OCI-LY1 (cell line): ENCODE data around the gene TCP11.

Experiments
- CTCF ChIP-seq: fragments of 200-600 bp; sonication (generic), shearing (Covaris generic); IDR thresholded peaks from 2 replicates; pipeline ENCODE4 v1.5.1; 2017; ENCODE audit warnings: mild to moderate bottlenecking, antibody characterized with exemption, low read length, moderate library complexity, mixed read lengths
- EZH2 ChIP-seq: fragments of 200-600 bp; sonication (generic), shearing (Covaris generic); IDR thresholded peaks from 2 replicates; pipeline ENCODE4 v1.8.0; 2017; ENCODE audit warnings: borderline replicate concordance, mixed run types, mild to moderate bottlenecking, antibody characterized with exemption, low read length, moderate library complexity, mixed read lengths

DNA sequence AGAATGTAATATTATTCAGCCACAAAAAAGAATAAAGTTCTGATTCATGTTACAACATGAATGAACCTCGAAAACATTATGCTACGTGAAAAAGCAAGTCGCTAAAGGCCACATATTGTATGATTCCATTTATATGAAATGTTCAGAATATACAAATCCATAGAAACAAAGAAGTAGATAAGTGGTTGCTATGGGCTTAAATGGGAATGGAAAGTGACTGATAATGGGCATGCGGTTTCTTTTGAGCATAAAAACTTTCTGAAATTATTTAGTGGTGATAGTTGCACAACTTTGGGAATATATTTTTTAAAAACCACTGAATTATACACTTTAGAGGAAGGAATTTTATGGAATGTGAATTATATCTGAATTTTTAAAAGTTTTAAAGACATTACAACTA lies 33.4 kb upstream of the TCP11 start:
- no peak for TF ChIP-seq CTCF
- no peak for TF ChIP-seq EZH2
